AG09309 (cell line): ENCODE measurements around the gene SMAD9.

ENCODE experiments used
- DNase-seq: peaks from one replicate; pipeline ENCODE4 v3.0.0-alpha.2; 2010; ENCODE audit warnings: low read depth
- H3K4me3 ChIP-seq: 2 replicates; pipeline ENCODE4 v1.5.1; 2011; ENCODE audit warnings: mild to moderate bottlenecking, low read depth, low read length, moderate library complexity; ENCODE audit not compliant: control insufficient read depth
- CTCF ChIP-seq: IDR thresholded peaks from 2 replicates; pipeline ENCODE4 v1.5.1; 2011; ENCODE audit warnings: mild to moderate bottlenecking, low read depth, low read length, inconsistent platforms; ENCODE audit not compliant: insufficient read depth, control insufficient read depth; ENCODE audit errors: missing control alignments

SMAD9 gene

GRCh38 chr13:36903925-36904595 is 16.0 kb downstream of the SMAD9 start:
- TF ChIP-seq CTCF, result no peak
- no peak for DNase-seq
- H3K4me3 ChIP-seq, result no peak overlapping the region

DNA sequence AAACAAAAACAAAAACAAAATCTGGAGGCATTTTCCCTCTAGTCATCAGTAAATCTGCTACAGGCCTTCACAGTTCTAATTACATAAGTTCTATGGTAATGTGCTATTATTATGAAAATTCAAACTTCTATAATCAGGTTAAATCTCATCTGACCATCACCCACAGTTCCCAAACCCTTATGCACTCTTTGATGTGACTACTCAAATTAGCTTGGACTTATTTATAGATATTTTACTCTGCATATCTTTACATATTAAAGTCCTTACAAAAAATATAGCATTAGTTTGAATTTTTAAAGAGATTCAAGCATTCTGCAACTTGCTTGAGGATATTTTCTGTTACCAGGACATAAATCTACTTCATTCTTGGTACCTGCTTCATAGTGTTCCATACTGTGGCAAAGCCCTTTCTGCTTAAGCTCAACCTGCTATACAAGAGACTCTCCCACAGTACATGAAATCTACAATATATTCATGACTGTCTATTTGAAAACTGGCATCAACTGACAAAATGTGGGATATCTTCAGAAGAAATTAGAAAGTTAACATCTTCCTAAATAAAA is 22.9 kb downstream of the SMAD9 start:
- TF ChIP-seq CTCF, result no peak
- DNase-seq, result no peak
- no peak overlapping the region for H3K4me3 ChIP-seq

DNA sequence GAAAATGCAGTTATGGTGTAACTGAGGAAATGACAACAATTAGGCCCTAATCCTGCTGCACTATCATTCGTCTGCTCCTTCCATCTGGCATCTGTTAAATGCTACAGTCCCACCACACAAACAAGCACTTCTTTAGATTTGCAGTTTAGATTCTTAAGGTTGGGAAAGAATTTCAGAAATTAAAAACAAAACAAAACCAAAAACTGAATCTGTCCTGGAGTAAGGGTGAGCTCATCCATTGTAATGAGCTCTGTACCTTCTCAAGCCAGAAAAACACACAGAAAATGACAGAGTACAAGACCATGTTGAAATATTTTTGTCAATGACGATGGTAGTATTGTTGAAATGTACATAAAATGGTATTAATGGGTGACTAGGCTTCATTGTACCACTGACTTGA is 28.3 kb downstream of the SMAD9 start:
- H3K4me3 ChIP-seq, result no peak overlapping the region
- no peak for TF ChIP-seq CTCF
- DNase-seq, result no peak

DNA sequence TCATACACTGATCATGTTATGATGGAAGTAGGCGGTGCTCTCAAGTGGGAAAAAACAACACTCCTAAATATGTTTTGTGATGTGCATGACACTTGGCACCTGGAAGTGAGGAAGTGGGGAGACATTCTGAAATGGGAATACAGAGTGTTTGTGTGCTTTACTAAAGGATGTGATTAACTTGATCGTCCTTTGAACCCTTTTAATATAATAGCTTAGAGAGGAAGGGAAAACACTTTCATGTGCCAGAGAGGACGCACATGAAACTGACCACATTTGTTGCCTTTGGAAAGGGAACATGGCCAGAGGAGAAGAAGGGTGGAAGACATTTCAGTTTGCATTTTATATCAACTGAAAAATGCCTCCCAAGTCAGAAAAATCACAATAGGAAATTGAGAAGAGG is 31.4 kb downstream of the SMAD9 start:
- DNase-seq, result no peak

DNA sequence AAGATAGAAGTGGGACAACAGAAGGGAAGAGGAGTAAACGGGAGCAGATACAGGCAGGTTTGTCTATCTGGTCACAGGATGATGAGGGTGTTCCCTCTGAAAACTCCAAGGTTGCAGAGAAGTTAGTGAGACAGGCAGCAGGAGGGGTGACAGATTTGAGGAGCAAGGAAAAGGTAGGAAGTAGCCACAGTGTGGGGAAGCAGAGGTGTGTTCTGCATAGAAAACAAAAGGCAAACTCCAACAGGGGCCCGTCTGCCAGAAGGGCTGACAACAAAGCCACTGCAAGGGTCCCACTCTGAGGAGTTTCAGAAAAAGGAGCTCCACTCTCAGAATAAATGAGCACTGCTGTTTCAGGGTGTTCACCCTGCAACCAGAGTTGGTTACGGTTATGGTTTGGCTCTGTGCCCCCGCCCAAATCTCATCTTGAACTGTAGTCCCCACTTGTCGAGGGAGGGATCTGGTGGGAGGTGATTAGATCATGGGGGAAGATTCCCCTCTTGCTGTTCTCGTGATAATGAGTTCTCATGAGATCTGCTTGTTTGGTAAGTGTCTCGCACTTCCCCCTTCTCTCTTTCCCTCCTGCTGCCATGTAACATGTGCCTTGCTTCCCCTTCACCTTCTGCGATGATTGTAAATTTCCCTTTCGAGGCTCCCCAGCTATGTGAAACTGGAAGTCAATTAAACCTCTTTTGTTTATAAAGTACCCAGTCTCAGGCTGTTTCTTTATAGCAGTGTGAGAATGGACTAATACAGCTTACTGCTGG is 32.1 kb downstream of the SMAD9 start:
- H3K4me3 ChIP-seq, result no peak overlapping the region
- no peak for DNase-seq
- no peak for TF ChIP-seq CTCF

More for the DNA sequence above, 31.4 kb downstream of the SMAD9 start:
- H3K4me3 ChIP-seq, result no peak overlapping the region
- TF ChIP-seq CTCF, result no peak

- DNase-seq, result no peak
- no peak for TF ChIP-seq CTCF
- H3K4me3 ChIP-seq, result no peak overlapping the region
Observed at GRCh38 chr13:36885901-36886300, 34.1 kb downstream of the SMAD9 start.
